CD4-positive, alpha-beta T cell treated with Interferon gamma for 1 hour (primary cell): ENCODE measurements around the gene SCAMP1.
"Not testable (repeated sequence)": the region's sequence is repeated elsewhere in the genome, so short reads cannot be mapped to it uniquely, and the experiment has no call there.

Experiments
- DNase-seq: peaks from one replicate; pipeline ENCODE4 v3.0.0-alpha.2; 2020

The SCAMP1 gene

GRCh38 chr5:78359831-78360673 is at the start of gene SCAMP1:
SCAMP1 (plus strand) TSS chr5:78360617; CDS start chr5:78360672, 55 bp downstream.
- peak; percentile 90 for DNase-seq

GRCh38 chr5:78317515-78317914 is 42.9 kb upstream of the SCAMP1 start:
- DNase-seq: no peak

- no peak for DNase-seq
Observed at GRCh38 chr5:78318337-78318736, 42.1 kb upstream of the SCAMP1 start.

GRCh38 chr5:78320401-78320800 is 40.0 kb upstream of the SCAMP1 start:
- DNase-seq: no peak

GRCh38 chr5:78323241-78323640 is 37.2 kb upstream of the SCAMP1 start:
- DNase-seq: no peak

- no peak for DNase-seq
Observed at GRCh38 chr5:78326930-78327329, 33.5 kb upstream of the SCAMP1 start.

GRCh38 chr5:78327761-78328510 is 32.5 kb upstream of the SCAMP1 start:
- DNase-seq: no peak

GRCh38 chr5:78328585-78329173 is 31.7 kb upstream of the SCAMP1 start:
- no peak for DNase-seq

- DNase-seq: no peak
Observed at GRCh38 chr5:78331523-78332080, 28.8 kb upstream of the SCAMP1 start.

GRCh38 chr5:78334811-78335210 is 25.6 kb upstream of the SCAMP1 start:
- DNase-seq: no peak

GRCh38 chr5:78335976-78336375 is 24.4 kb upstream of the SCAMP1 start:
- no peak for DNase-seq

- DNase-seq: no peak
Observed at GRCh38 chr5:78336698-78337097, 23.7 kb upstream of the SCAMP1 start.

GRCh38 chr5:78339617-78340436 is 20.6 kb upstream of the SCAMP1 start:
- DNase-seq: no peak

- DNase-seq: no peak
Observed at GRCh38 chr5:78341440-78341839, 19.0 kb upstream of the SCAMP1 start.

- DNase-seq: no peak
Observed at GRCh38 chr5:78345485-78345884, 14.9 kb upstream of the SCAMP1 start.

GRCh38 chr5:78353520-78353919 is 6.9 kb upstream of the SCAMP1 start:
- no peak for DNase-seq

- DNase-seq: no peak
Observed at GRCh38 chr5:78354066-78354670, 6.2 kb upstream of the SCAMP1 start.

- no peak for DNase-seq
Observed at GRCh38 chr5:78355561-78355960, 4.9 kb upstream of the SCAMP1 start.

- DNase-seq: not testable (repeated sequence)
Observed at GRCh38 chr5:78359455-78359830, 974 bp upstream of the SCAMP1 start.

- no peak for DNase-seq
Observed at GRCh38 chr5:78360674-78360923, 182 bp downstream of the SCAMP1 start.

GRCh38 chr5:78360924-78361630 is 660 bp downstream of the SCAMP1 start:
- peak; percentile 75 for DNase-seq

GRCh38 chr5:78361631-78361993 is 1.2 kb downstream of the SCAMP1 start:
- DNase-seq: no peak
